Hematopoietic multipotent progenitor cell treated with erythropoietin and hydrocortisone succinate and interleukin-3 and kit ligand, for 8 days (in vitro differentiated cells): ENCODE results near the gene GPR161.

Experiments used
- DNase-seq: peaks from one replicate; pipeline ENCODE4 v3.0.0-alpha.2; 2015

GPR161 gene

GRCh38 chr1:168104535-168104934 is 32.2 kb downstream of the GPR161 start:
- no peak for DNase-seq

- no peak for DNase-seq
These were observed 34.2 kb downstream of the GPR161 start for GRCh38 chr1:168102487-168102886.

DNA sequence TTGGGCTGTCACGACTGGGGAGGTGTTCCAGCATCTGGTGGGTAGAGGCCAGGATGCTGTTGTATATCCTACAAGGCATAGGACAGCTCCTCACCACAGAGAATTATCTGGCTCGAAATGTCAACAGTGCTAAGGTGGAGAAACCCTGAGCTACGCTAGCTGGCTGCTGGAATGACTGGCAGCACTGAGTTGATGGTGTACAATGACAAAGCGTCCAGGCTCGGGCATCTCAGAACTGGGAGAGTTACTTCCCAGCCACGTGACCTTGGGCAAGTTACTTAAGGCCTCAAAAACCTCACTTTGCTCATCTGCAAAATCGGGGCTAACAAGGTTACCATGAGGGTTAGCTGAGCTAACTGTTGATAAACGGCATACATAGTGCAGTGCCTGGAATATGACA is 35.4 kb downstream of the GPR161 start:
- no peak for DNase-seq

- DNase-seq: no peak
These were observed 36.3 kb downstream of the GPR161 start for GRCh38 chr1:168100315-168101002.

DNA sequence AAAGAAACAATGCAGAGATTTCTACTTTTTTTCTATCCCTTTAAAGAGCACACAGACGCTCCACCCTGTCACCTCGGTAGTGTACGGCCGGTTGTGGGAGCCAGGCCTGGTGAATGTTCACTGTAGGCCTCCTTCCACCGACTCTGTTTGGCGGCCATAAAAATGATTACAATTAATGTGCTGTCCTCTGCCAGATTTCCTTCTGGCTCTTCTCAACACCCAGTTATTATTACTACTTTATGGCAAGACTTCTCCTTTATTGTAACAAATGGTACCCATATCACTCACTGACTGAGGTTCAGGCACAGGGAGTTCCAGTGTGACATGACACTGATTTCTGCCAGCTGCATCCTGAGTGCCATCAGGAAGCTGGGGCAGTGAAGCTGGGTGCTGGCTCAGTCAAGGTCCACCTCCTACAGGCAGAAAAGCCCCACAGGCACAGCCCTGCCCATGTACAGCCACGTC is 37.4 kb downstream of the GPR161 start:
- DNase-seq: no peak

DNA sequence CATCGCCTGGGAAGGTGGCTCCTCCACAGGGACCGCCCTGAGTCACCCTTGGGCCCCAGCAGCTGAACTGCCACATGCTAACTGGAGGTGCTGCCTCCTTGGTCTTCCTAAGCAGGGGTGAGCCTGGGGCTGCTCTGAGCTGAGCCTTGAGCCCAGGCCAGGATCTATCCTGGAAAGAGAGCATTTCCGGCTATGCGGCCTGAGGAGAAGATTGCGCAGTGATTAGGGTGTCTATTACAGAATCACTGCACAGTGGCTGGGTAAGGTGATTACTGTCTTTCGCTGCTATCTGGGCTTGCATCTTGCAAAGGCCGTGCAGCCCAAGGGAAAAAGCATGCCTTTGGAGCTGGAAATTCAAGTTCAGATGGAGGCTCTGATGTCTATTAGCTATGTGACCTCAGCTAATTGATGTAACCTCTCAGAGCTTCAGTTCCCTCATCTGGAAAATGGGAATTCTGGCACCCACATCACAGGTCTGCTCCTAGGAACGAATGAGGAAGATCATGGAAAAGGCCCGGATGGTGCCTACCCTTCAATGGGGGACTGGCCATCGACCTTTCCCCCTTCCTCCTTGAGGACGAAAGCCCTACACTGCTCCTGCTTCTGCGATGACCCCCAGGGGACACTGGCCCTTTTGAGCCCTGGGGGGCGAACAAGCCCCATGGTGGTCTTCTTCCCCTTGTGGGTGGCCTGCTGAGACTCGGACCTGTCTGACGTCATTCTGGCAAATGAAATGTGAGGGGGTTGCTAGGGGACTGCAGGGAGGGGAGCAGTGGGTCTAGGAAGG is 38.0 kb downstream of the GPR161 start:
- DNase-seq: no peak

DNA sequence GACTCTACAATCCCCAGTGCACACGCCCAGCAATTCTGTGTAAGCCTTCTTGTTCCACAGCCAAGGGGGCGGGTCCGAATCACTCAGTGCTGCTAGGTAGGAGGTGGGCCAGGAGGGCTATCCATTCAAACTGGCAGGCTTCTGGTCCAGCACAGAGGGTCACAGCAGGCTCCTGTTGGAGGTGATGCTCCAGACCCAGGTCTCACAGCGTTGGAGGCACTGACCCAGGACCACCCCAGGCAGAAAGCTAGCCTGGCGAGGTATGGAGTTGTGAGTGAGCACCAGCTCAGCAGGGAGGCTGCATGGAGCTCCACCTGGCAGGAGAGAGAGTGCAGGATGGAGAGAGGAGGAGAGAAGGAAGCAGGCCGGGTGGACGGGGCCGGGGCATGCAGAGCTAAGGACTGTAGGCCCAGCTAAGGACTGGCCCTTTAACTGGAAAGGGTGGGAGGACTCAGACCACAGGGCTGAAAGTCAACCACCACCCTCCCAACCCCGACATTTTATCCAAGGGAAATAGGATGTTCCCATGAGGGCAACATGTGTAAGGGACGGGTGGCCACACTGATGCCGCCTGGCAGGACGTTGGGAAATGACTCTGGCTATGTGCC is 38.7 kb downstream of the GPR161 start:
- DNase-seq: no peak

DNA sequence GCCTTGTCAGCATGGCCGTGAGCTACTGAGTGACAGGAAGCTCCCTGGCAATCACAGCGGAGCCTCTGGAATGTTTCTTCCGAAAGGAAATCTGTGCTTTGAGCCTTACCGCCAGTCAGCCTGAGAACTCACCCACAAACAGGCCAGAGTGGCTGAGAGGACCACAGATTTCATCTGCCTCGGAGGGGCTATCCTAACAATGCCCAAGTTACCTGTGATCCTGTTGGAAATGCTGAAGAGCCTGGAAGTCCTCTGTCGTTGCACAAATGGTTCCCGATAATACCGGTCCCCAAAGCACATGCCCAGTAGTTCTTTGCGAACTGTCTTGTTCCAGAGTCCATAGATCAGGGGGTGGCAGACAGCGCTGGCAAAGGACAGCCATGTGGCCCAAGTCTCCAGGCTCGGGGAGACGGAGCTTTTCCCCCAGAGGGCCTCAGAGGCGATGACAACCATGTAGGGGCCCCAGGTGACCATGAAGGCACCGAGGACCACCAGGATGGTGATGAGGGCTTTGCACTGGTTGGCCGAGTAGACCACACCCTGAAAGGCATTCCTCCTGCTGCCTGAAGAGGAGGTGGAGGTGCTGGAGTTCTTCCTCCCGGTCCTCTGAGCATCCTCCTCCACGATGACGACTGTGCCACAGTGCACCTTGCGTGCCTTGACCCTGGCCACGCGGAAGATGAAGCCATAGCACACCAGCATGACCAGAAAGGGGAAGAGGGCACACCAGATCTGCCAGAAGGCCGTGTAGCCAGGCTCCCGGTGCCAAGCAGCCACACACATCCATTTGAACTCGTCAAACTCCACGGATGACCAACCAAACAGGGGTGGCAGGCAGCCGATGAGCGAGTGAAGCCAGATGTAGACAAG is 40.2 kb downstream of the GPR161 start:
- no peak for DNase-seq

- no peak for DNase-seq
These were observed 41.3 kb downstream of the GPR161 start for GRCh38 chr1:168095476-168095875.

GRCh38 chr1:168093616-168094015 is 43.1 kb downstream of the GPR161 start:
- no peak for DNase-seq

- DNase-seq: no peak
These were observed 44.0 kb downstream of the GPR161 start for GRCh38 chr1:168092566-168093355.

- no peak for DNase-seq
These were observed 44.8 kb downstream of the GPR161 start for GRCh38 chr1:168091720-168092550.

DNA sequence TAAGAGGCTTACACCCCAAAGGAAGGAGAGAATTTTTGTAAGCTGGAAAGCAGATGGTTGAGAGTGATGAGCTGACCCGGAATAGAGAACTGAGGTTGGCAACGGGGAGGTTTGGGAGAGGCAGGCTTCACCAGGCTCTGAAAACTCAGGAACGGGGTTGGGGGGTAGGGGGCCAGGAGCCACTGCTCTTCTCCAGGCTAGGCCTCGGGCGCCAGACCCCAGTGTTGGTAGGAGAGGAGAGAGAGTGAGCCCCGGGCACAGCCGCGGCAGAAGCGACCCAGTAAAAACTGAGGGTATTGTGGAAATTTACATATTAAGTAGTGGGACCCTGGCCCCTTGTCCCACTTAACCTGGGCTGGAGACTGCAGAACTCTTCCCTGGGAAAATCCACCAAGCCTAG is 45.7 kb downstream of the GPR161 start:
- no peak for DNase-seq

DNA sequence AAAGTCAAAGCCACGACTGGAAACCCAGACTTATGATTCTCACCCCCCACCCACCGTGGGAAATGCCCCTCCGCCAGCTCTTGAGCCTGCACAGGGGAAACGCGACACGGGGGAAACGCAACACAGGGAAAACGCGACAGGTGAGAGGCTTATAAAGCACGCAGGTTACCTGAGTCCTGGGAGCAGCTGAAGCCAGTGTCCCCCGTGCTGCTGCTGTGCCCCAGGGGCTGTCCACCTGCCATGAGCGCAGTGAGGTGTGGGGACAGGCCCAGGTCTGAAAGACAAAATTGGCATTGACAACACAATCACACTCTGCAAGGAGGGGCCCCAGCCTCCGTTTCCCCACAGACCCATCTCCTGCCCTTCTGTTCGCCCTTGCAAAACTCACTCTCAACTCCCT is 46.3 kb downstream of the GPR161 start:
- DNase-seq: no peak

DNA sequence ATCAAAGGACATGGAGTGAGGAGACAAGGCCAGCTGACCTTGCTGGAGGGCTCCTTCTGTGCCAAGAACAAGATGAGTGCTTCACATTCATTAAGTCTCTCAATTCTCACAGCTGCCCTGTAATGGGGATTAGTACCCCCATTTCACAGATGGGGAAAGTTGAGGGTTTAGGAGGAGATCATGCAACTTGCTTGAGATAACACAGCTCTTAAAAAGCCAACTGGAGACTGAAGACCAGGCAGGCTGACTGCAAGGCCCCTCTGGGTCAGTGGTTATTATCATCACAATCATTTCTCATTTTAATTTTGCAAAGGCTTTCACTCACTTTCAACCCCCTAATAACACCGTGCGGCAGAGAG is 46.8 kb downstream of the GPR161 start:
- no peak for DNase-seq

DNA sequence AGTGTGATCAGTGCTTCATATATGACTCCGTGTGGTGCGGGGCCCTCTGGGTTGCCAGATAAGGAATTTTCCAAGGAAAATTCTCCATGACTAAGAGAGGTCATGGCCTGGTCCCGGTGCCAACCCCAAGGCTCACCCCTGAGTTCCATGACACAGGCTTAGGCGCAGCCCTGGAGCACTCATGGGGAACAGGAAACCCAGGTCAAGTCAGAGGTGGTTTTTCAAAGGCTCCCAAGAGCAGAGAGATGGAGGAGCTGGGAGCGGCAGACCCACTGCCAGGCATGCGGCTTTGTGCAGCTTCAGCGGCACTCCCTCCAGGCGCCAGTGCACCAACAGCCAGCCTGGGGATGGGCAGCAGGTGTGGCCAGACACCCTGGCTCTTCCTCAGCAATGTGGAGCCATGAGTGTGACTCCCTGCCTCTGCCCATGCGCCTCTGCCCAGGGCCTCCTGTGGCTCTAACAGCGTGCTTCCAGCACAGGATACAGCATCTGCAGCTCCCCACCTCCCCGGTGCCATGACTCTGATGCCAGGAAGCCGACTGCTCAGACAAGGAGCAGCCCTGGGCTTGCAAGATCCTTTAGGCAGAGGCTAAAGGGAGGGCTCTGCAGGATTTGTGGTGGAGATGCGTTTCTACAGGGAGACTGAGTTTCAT is 47.3 kb downstream of the GPR161 start:
- no peak for DNase-seq

DNA sequence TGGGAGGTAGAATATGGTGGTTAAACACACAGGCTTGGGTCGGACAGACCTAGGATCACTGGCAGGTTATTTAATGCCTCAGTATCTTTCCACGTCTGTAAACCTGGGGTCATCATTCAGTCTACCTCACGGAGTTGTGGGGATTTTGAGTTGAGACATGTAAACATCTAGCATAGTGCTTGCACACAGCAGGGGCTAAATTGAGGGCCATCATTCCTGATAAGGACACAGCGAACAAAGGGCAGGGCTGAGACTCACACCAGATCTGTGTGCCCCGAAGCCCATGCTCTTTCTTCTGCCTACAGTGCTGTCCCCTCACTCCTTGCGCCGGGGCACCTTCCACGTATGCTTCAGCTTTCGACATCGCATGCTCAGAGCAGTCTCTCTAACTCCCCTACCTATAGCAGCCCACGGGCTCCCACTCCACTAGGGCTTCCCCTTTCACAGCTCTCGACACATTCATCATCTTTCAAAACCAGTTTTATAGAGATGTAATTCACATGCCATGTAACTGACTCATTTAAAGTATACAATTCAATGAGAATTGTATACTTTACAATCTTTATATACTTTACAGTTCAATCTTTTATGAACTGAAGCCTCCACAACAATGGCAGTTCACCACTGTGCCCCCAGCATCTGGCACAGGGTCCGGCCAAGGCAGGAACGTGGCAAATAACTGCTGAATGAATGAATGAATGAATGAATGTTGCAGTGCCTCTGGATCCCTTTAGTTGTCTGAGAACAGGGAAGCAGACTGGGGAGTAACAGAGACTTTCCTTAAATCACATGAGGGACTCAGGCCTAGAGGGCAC is 48.0 kb downstream of the GPR161 start:
- no peak for DNase-seq

- no peak for DNase-seq
These were observed 49.0 kb downstream of the GPR161 start for GRCh38 chr1:168087696-168088095.

GRCh38 chr1:168086438-168086837 is 50.3 kb downstream of the GPR161 start:
- no peak for DNase-seq

DNA sequence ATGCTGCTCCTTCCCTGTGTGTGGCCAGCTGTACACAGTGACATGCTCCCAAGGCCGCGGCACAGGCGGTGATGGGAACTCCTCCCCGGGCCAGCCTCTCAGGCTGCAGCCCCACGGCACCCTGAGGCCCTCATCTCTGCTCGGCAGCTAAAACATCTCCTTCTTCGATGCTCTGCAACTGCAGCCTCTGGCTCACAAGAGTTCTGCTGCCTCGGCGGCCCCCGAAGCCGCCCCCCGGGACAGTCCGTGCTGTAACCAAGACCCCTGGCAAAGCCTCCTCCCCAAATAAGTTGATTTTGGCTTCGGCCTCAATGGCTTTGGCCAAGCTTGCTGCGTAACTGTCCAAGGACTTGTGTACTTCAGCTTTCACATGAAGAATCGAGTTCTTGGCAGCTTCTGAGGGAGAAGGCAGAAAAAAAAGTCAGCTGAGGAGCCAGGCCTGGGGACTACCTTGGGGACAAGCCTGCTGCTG is 51.3 kb downstream of the GPR161 start:
- DNase-seq: no peak
